SK-N-SH (cell line): ENCODE data around the gene ZIC1. TPM values are rescaled to one million over a fixed set of nuclear protein-coding genes. Genes with fewer than 3 reads are reported as not detected.

ENCODE experiments used
- CTCF ChIA-PET: fragments of 300-600, 350-600 bp; formaldehyde crosslinking; extraction: SDS; loops from one replicate; lab custom pipeline; 2021; lab: Yijun Ruan, JAX
- POLR2A ChIA-PET: fragments of 350-600 bp; sonication (Branson Sonifier 250); formaldehyde crosslinking; extraction: SDS; loops from one replicate; lab custom pipeline; 2020; ENCODE audit warnings: antibody characterized with exemption, inconsistent platforms; lab: Yijun Ruan, JAX
- DNase-seq: peaks from one replicate; pipeline ENCODE4 v3.0.0; 2012
- H2AFZ ChIP-seq: fragments of 200-600 bp; sonication (generic); 2 replicates; pipeline ENCODE4 v1.8.1; 2016; ENCODE audit warnings: antibody characterized with exemption, mild to moderate bottlenecking, low read depth
- H3F3A ChIP-seq: fragments of 200-600 bp; sonication (generic); replicated peaks from 2 replicates; pipeline ENCODE3; 2016; ENCODE audit warnings: antibody characterized with exemption, mild to moderate bottlenecking; ENCODE audit not compliant: insufficient read depth
- H3K27ac ChIP-seq, 2 experiments: fragments of 200-500 bp in 1 of 2; fragments of 200-600 bp in 1 of 2; sonication (Bioruptor generic) in 1 of 2; sonication (generic), shearing (Covaris generic) in 1 of 2; 2 replicates each; pipeline versions ENCODE4 v1.5.1 to v1.6.1; 2014 to 2016; ENCODE audit warnings: low read depth in 2 of 2, inconsistent platforms in 1 of 2, low read length in 1 of 2, mild to moderate bottlenecking in 1 of 2, mixed read lengths in 1 of 2
- H3K27me3 ChIP-seq: fragments of 200-600 bp; sonication (generic), shearing (Covaris generic); 2 replicates; pipeline ENCODE4 v1.6.1; 2016; ENCODE audit warnings: mixed run types; ENCODE audit not compliant: insufficient read depth
- H3K36me3 ChIP-seq, 2 experiments: fragments of 200-500 bp in 1 of 2; fragments of 200-600 bp in 1 of 2; sonication (Bioruptor generic) in 1 of 2; sonication (generic) in 1 of 2; replicated peaks in 1 of 2; 2 replicates each; pipeline versions ENCODE3 to v1.5.1; 2014 to 2016; ENCODE audit warnings: low read length in 1 of 2, mild to moderate bottlenecking in 1 of 2; ENCODE audit not compliant: insufficient read depth in 2 of 2, control insufficient read depth in 1 of 2
- H3K4me1 ChIP-seq, 2 experiments: fragments of 200-500 bp in 1 of 2; fragments of 200-600 bp in 1 of 2; sonication (Bioruptor generic) in 1 of 2; sonication (generic), shearing (Covaris generic) in 1 of 2; 2 replicates each; pipeline versions ENCODE4 v1.5.1 to v1.6.1; 2014 to 2016; ENCODE audit warnings: low read depth in 1 of 2, low read length in 1 of 2, mixed run types in 1 of 2; ENCODE audit not compliant: insufficient read depth in 2 of 2, control insufficient read depth in 1 of 2
- H3K4me2 ChIP-seq: fragments of 200-600 bp; sonication (generic), shearing (Covaris generic); 2 replicates; pipeline ENCODE4 v1.6.1; 2017; ENCODE audit warnings: mixed run types
- H3K4me3 ChIP-seq, 2 experiments: fragments of 200-500 bp in 1 of 2; fragments of 200-600 bp in 1 of 2; sonication (Bioruptor generic) in 1 of 2; sonication (generic), shearing (Covaris generic) in 1 of 2; 2 replicates each; pipeline versions ENCODE4 v1.5.1 to v1.8.1; 2014 to 2016; ENCODE audit warnings: low read depth in 2 of 2, inconsistent platforms in 1 of 2, low read length in 1 of 2, mild to moderate bottlenecking in 1 of 2, mixed read lengths in 1 of 2, moderate library complexity in 1 of 2
- H3K79me2 ChIP-seq: fragments of 200-600 bp; sonication (generic); 2 replicates; pipeline ENCODE4 v1.8.1; 2017; ENCODE audit warnings: mild to moderate bottlenecking; ENCODE audit not compliant: insufficient read depth
- H3K9ac ChIP-seq: fragments of 200-600 bp; sonication (generic); 2 replicates; pipeline ENCODE4 v1.6.1; 2017; ENCODE audit warnings: mixed run types
- H3K9me2 ChIP-seq: fragments of 200-600 bp; sonication (generic); 2 replicates; pipeline ENCODE4 v1.6.1; 2017; ENCODE audit warnings: mixed run types
- H3K9me3 ChIP-seq: fragments of 200-600 bp; sonication (generic); 2 replicates; pipeline ENCODE4 v1.6.1; 2017; ENCODE audit warnings: mixed run types, mild to moderate bottlenecking, moderate library complexity
- H4K20me1 ChIP-seq: fragments of 200-600 bp; sonication (generic); 2 replicates; pipeline ENCODE4 v1.6.1; 2017; ENCODE audit warnings: mild to moderate bottlenecking, mixed run types; ENCODE audit not compliant: insufficient read depth
- IRF3 ChIP-seq: fragments of 150-350 bp; IDR thresholded peaks from 2 replicates; pipeline ENCODE4 v1.6.1; 2016; ENCODE audit warnings: mild to moderate bottlenecking, low read depth, low read length
- MAX ChIP-seq: IDR thresholded peaks from 2 replicates; pipeline ENCODE4 v1.4.0; 2012; ENCODE audit warnings: low read depth
- NRF1 ChIP-seq: IDR thresholded peaks from 2 replicates; pipeline ENCODE4 v1.6.1; 2012; ENCODE audit warnings: low read depth, mild to moderate bottlenecking, low read length
- POLR2AphosphoS5 ChIP-seq: IDR thresholded peaks from 2 replicates; pipeline ENCODE4 v1.6.1; 2012; ENCODE audit warnings: low read depth, low read length
- RCOR1 ChIP-seq: fragments of 150-350 bp; IDR thresholded peaks from 2 replicates; pipeline ENCODE4 v1.6.1; 2017; ENCODE audit warnings: antibody characterized with exemption, low read length
- RFX5 ChIP-seq: IDR thresholded peaks from 2 replicates; pipeline ENCODE4 v1.6.1; 2012; ENCODE audit warnings: mild to moderate bottlenecking, improper control_type of control experiment, low read length
- TAF1 ChIP-seq: IDR thresholded peaks from 2 replicates; pipeline ENCODE4 v1.6.1; 2012; ENCODE audit warnings: low read depth, mild to moderate bottlenecking, low read length, moderate library complexity, borderline replicate concordance
- ZBTB33 ChIP-seq: IDR thresholded peaks from 2 replicates; pipeline ENCODE4 v1.4.0; 2012; ENCODE audit warnings: low read depth, borderline replicate concordance
- WGBS: methylation state at CpG from one replicate; pipeline ENCODE4 v1.1.6; 2017; ENCODE audit warnings: low lambda C conversion rate; 5-methylcytosine and 5-hydroxymethylcytosine counted together
- polyA plus RNA-seq, 3 experiments: library from polyadenylated mRNA; depleted of rRNA; stranded (reverse); fragments of >200 nt; gene quantifications; 2 replicates each; pipeline ENCODE4 v1.2.3, GENCODE V29; 2012
- TF ChIP-seq, protein P1 (sequence below): IDR thresholded peaks from 2 replicates; pipeline ENCODE4 v1.4.0; 2012; ENCODE audit warnings: low read depth, borderline replicate concordance

Gene ZIC1
- polyA plus RNA-seq, 1 of the 3 experiments (the other 2 are of a cell fraction) = 16.7 TPM

DNA sequence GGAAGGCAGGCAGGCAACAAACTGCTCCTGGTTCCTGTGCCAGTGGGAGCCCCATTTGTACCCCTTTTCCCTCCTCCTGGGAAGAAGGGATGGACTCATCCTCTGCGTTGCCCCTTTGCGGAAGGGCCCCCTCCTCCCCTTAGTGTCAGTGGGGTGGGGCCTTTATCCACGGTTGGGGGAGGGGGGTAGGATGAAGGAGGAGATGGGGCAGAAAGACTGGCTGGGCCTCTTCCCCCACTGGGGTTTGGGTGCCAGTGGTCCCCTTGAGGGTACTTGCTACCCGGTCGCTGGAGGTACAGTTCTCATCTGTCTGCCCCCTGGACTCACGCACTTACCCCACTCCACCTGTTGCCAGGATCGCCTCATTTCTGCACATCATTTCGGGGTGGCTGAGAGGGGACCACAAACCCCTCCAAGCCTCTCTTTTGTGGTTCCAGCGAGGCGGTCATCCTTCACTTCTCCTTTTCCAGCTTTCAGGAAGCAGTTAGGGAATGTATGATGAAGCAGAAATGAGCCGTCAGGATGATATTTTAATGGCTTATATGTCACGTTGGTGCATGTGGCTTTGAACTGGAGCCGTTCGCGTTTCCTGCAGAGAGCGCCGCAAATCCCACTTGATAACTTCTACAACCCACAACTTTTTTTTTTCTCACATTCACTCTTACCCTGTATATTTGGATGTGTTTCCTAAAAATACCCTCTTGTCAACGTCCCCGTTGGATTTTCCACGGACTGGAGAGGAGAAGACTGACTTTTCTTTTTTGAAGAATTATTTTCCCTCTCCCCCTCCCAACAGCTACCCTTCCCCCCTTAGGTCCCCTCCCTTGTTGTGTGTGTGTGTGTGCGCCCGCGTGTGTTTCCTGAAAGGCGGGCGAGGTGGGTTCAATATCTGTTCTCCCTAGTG, 2.9 kb upstream of the ZIC1 start, which contains the start of gene ZIC4 (continued):
- no peak for TF ChIP-seq POLR2AphosphoS5
- TF ChIP-seq, all 33 proteins: peak for 0

- Histone ChIP-seq H3K9me2 (no peaks in the 10 kb centered on the region), H3K4me2 (no peak overlapping the region), H2AFZ (no peak overlapping the region), H3K4me1 (no peaks in the 10 kb centered on the region; a peak in 1 of 4 replicates), H3K27ac (no peak overlapping the region), H3K4me3 (no peak overlapping the region), H3K36me3 (no peaks in the 10 kb centered on the region), H3F3A (no peaks in the 10 kb centered on the region), H3K79me2 (no peaks in the 10 kb centered on the region), H3K27me3 (peaks cover 67% of the 10 kb centered on the region), H3K9me3 (no peaks in the 10 kb centered on the region), H4K20me1 (no peaks in the 10 kb centered on the region), H3K9ac (no peak overlapping the region)
- no peak for TF ChIP-seq ZBTB33
- TF ChIP-seq RCOR1 = no peak
- no peak for TF ChIP-seq RFX5
- no peak for TF ChIP-seq MAX
- no peak for TF ChIP-seq NRF1
- no peak for TF ChIP-seq IRF3
- TF ChIP-seq POLR2AphosphoS5 = no peak
- TF ChIP-seq, protein P1, sequence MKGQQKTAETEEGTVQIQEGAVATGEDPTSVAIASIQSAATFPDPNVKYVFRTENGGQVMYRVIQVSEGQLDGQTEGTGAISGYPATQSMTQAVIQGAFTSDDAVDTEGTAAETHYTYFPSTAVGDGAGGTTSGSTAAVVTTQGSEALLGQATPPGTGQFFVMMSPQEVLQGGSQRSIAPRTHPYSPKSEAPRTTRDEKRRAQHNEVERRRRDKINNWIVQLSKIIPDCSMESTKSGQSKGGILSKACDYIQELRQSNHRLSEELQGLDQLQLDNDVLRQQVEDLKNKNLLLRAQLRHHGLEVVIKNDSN = no peak
- TF ChIP-seq TAF1 = no peak
- WGBS = 54% methylated on average over 11 of the region's 17 CpGs
- ChIA-PET CTCF (no interaction called here), POLR2A (no interaction called here)
- no peak for DNase-seq
Measured at GRCh38 chr3:147407114-147407497, 2.1 kb upstream of the ZIC1 start.
